Stimulated activated naive CD8-positive, alpha-beta T cell treated with anti-CD3 and anti-CD28 coated beads, Interleukin-15, Interleukin-2, amounts not matched to agents 100 ng/mL and 50 ng/mL, for 24 hours (primary cell): Measurements from ENCODE around the gene OR4M1.
"Not testable (repeated sequence)": the region's sequence is repeated elsewhere in the genome, so short reads cannot be mapped to it uniquely, and the experiment has no call there.

ENCODE experiments used
- H3K27ac Mint-ChIP-seq: one replicate; pipeline ENCODE4 v1.8.0; 2021; ENCODE audit warnings: mild to moderate bottlenecking, mixed read lengths
- H3K27me3 Mint-ChIP-seq: one replicate; pipeline ENCODE4 v1.8.0; 2021; ENCODE audit warnings: mixed read lengths
- H3K36me3 Mint-ChIP-seq: one replicate; pipeline ENCODE4 v1.8.0; 2021; ENCODE audit warnings: low read depth, mixed read lengths
- H3K4me1 Mint-ChIP-seq: one replicate; pipeline ENCODE4 v1.8.0; 2021; ENCODE audit warnings: low read depth, mixed read lengths
- H3K4me3 Mint-ChIP-seq: one replicate; pipeline ENCODE4 v1.8.0; 2021; ENCODE audit warnings: mild to moderate bottlenecking, mixed read lengths
- H3K9me3 Mint-ChIP-seq: one replicate; pipeline ENCODE4 v1.8.0; 2021; ENCODE audit warnings: mixed read lengths

OR4M1 gene

GRCh38 chr14:19800282-19801117, 27.2 kb downstream of the OR4M1 start:
- Mint-ChIP-seq H3K9me3 (peaks cover 4% of the 10 kb centered on the region), H3K4me1 (no peaks in the 10 kb centered on the region), H3K27me3 (no peaks in the 10 kb centered on the region), H3K36me3 (no peaks in the 10 kb centered on the region), H3K27ac (no peak overlapping the region), H3K4me3 (no peak overlapping the region)

GRCh38 chr14:19801118-19801464, 27.8 kb downstream of the OR4M1 start:
- no peaks in the 10 kb centered on the region for H3K4me1 Mint-ChIP-seq
- no peak overlapping the region for H3K4me3 Mint-ChIP-seq
- H3K36me3 Mint-ChIP-seq: no peaks in the 10 kb centered on the region
- H3K27me3 Mint-ChIP-seq: no peaks in the 10 kb centered on the region
- no peak overlapping the region for H3K27ac Mint-ChIP-seq
- peaks cover 4% of the 10 kb centered on the region for H3K9me3 Mint-ChIP-seq

DNA sequence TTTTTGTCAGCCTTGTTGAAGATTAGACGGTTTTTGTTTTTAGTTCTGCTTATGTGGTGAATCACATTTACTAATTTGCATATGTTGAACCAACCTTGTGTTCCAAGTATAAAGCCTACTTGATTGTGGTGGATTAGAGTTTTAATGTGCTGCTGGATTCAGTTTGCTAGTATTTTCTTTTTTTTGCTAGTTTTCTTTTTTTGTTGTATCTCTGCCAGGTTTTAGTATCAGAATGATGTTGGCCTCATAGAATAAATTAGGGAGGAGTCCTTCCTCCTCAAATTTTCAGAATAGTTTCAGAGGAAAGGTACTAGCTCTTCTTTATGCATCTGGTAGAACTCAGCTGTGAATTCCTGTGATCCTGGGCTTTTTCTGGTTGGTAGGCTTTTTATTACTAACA, 30.2 kb downstream of the OR4M1 start, which contains the start of gene OR4N2:
OR4N2 (plus strand) TSS at position 301 of the 400 bp plus-strand sequence. CDS start 23,679 bp downstream, outside the sequence.
- not testable (repeated sequence) for H3K9me3 Mint-ChIP-seq, H3K36me3 Mint-ChIP-seq, H3K27ac Mint-ChIP-seq, H3K27me3 Mint-ChIP-seq, H3K4me1 Mint-ChIP-seq, H3K4me3 Mint-ChIP-seq

DNA sequence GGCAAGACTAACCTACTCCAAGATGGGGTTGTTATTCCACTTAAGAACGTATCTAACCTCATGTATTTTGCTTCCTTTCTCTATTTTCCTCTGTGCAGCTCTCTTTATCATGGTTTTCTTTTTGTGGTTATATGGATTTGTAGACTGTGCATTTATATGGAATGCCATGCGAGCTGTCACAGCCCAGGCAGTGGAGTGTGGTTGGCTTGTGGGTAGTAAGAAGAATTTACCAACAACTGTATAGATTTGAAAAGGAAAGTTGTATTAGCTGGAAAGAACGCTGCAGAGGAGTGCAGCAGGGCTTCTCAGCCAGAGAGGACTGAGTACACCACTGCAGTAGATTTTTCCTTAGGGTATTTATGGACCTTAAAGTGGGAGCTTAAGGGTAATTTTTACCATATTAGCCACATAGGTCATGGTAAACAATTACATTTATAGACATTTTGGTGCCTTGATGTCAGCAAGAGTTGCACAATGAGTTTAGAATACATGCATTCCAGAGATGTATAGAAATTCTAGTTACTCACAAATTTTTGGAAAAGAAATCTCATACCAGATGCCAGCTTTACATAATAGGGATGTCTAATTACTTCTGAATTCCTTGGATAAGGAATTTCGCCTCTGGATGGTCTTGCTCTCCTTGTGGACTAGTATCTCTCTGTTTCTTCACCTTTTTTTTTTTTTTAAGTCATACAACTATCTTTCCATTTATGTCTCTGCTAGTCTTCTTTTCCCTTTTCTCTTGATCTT, 40.0 kb downstream of the OR4M1 start:
- H3K27ac Mint-ChIP-seq, H3K9me3 Mint-ChIP-seq, H3K36me3 Mint-ChIP-seq, H3K4me3 Mint-ChIP-seq, H3K4me1 Mint-ChIP-seq, H3K27me3 Mint-ChIP-seq: not testable (repeated sequence)

DNA sequence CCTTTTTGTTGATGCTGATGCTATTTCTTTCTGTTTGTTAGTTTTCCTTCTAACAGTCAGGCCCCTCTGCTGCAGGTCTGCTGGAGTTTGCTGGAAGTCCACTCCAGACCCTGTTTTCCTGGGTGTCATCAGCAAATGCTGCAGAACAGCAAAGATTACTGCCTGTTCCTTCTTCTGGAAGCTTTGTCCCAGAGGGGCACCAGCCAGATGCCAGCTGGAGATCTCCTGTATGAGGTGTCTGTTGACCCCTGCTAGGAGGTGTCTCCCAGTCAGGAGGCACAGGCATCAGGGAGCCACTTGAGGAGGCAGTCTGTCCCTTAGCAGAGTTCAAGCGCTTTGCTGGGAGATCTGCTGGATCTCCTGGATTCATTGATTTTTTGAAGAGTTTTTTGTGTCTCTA, 46.6 kb downstream of the OR4M1 start:
- not testable (repeated sequence) for H3K36me3 Mint-ChIP-seq, H3K9me3 Mint-ChIP-seq, H3K4me1 Mint-ChIP-seq, H3K4me3 Mint-ChIP-seq, H3K27me3 Mint-ChIP-seq, H3K27ac Mint-ChIP-seq

DNA sequence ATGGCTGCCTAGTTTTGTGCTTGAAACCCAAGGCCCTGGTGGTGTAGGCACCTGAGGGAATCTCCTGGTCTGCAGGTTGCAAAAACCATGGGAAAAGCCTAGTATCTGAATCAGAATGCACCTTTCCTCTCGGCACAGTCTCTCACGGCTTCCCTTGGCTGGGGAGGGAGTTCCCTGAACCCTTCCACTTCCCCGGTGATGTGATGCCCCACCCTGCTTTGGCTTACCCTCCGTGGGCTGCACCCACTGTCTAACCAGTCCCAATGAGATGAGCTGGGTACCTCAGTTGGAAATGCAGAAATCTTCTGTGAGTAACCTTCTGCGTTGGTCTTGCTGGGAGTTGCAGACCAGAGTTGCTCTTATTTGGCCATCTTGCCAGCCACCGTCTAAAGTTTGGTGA, 47.7 kb downstream of the OR4M1 start:
- not testable (repeated sequence) for H3K27me3 Mint-ChIP-seq, H3K4me1 Mint-ChIP-seq, H3K4me3 Mint-ChIP-seq, H3K36me3 Mint-ChIP-seq, H3K27ac Mint-ChIP-seq, H3K9me3 Mint-ChIP-seq

- no peak overlapping the region for H3K4me3 Mint-ChIP-seq
- no peak overlapping the region for H3K27ac Mint-ChIP-seq
Observed at GRCh38 chr14:19823178-19823577, 49.9 kb downstream of the OR4M1 start.

GRCh38 chr14:19823765-19824164, 50.5 kb downstream of the OR4M1 start:
- Mint-ChIP-seq H3K36me3 (no peaks in the 10 kb centered on the region), H3K9me3 (peaks cover 5% of the 10 kb centered on the region), H3K4me1 (no peaks in the 10 kb centered on the region), H3K27me3 (no peaks in the 10 kb centered on the region), H3K4me3 (no peak overlapping the region), H3K27ac (no peak overlapping the region)

More at GRCh38 chr14:19823178-19823577, 49.9 kb downstream of the OR4M1 start:
- peaks cover 5% of the 10 kb centered on the region for H3K9me3 Mint-ChIP-seq
- no peaks in the 10 kb centered on the region for H3K36me3 Mint-ChIP-seq
- no peaks in the 10 kb centered on the region for H3K4me1 Mint-ChIP-seq
- no peaks in the 10 kb centered on the region for H3K27me3 Mint-ChIP-seq

DNA sequence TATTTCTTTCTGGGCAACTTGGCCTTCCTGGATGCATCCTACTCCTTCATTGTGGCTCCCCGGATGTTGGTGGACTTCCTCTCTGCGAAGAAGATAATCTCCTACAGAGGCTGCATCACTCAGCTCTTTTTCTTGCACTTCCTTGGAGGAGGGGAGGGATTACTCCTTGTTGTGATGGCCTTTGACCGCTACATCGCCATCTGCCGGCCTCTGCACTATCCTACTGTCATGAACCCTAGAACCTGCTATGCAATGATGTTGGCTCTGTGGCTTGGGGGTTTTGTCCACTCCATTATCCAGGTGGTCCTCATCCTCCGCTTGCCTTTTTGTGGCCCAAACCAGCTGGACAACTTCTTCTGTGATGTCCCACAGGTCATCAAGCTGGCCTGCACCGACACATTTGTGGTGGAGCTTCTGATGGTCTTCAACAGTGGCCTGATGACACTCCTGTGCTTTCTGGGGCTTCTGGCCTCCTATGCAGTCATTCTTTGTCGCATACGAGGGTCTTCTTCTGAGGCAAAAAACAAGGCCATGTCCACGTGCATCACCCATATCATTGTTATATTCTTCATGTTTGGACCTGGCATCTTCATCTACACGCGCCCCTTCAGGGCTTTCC, 54.4 kb downstream of the OR4M1 start:
- H3K27me3 Mint-ChIP-seq, H3K27ac Mint-ChIP-seq, H3K4me1 Mint-ChIP-seq, H3K36me3 Mint-ChIP-seq, H3K9me3 Mint-ChIP-seq, H3K4me3 Mint-ChIP-seq: not testable (repeated sequence)

- Mint-ChIP-seq H3K36me3 (no peaks in the 10 kb centered on the region), H3K27me3 (no peaks in the 10 kb centered on the region), H3K27ac (no peak overlapping the region), H3K9me3 (peaks cover 3% of the 10 kb centered on the region), H3K4me1 (no peaks in the 10 kb centered on the region), H3K4me3 (no peak overlapping the region)
Observed at GRCh38 chr14:19828314-19828713, 55.0 kb downstream of the OR4M1 start.
